GM12878 (cell line): ENCODE results near the gene FGF19. TPM values are rescaled to one million over a fixed set of nuclear protein-coding genes. Genes with fewer than 3 reads are reported as not detected.
A peak's percentile ranks its signal among the peaks of the same experiment; 100 is the strongest.

Source experiments
- ASH2L ChIP-seq: fragments of 300-600, 200-600 bp; sonication (generic); IDR thresholded peaks from 2 replicates; pipeline ENCODE4 v1.6.1; 2017; ENCODE audit warnings: low read depth, mild to moderate bottlenecking, borderline replicate concordance
- BCL11A ChIP-seq: IDR thresholded peaks from 2 replicates; pipeline ENCODE4 v1.6.1; 2011; ENCODE audit warnings: low read depth, low read length
- CHD4 ChIP-seq: fragments of 200-600 bp; sonication (generic); IDR thresholded peaks from 2 replicates; pipeline ENCODE4 v1.6.1; 2016; ENCODE audit warnings: mild to moderate bottlenecking
- CREM ChIP-seq: IDR thresholded peaks from 2 replicates; pipeline ENCODE4 v1.6.1; 2014; ENCODE audit warnings: antibody characterized with exemption, low read depth
- ETV6 ChIP-seq, 2 experiments: fragments of 450-650 bp in 1 of 2; IDR thresholded peaks in 1 of 2; conservative IDR thresholded peaks in 1 of 2; 2 replicates each; pipeline ENCODE4 v1.6.1; 2014; ENCODE audit warnings: antibody characterized with exemption in 1 of 2, borderline replicate concordance in 1 of 2, low read depth in 1 of 2, mild to moderate bottlenecking in 1 of 2, moderate library complexity in 1 of 2
- HDAC6 ChIP-seq: fragments of 200-600 bp; sonication (generic); IDR thresholded peaks from one replicate; pipeline ENCODE4 v1.8.0; 2017; ENCODE audit warnings: antibody characterized with exemption; ENCODE audit not compliant: unreplicated experiment
- HDGF ChIP-seq: fragments of 450-650 bp; IDR thresholded peaks from 2 replicates; pipeline ENCODE4 v1.6.1; 2016; ENCODE audit warnings: antibody characterized with exemption
- JUND ChIP-seq: IDR thresholded peaks from 2 replicates; pipeline ENCODE4 v1.6.1; 2012; ENCODE audit warnings: low read depth, mild to moderate bottlenecking, low read length, improper control_type of control experiment, moderate library complexity
- MTA3 ChIP-seq: IDR thresholded peaks from 2 replicates; pipeline ENCODE4 v1.6.1; 2012; ENCODE audit warnings: low read length, inconsistent platforms, borderline replicate concordance
- POLR2A ChIP-seq: IDR thresholded peaks from 2 replicates; pipeline ENCODE4 v1.6.1; 2011; ENCODE audit warnings: low read depth, mild to moderate bottlenecking, low read length
- RELA ChIP-seq: fragments of 450-650 bp; IDR thresholded peaks from 2 replicates; pipeline ENCODE4 v1.8.0; 2014; ENCODE audit warnings: borderline replicate concordance; ENCODE audit not compliant: partially characterized antibody
- SRF ChIP-seq, 2 experiments: IDR thresholded peaks; 2 replicates each; pipeline ENCODE4 v1.6.1; 2011; ENCODE audit warnings: low read depth in 2 of 2, low read length in 2 of 2, mild to moderate bottlenecking in 1 of 2, moderate library complexity in 1 of 2
- TAF1 ChIP-seq: IDR thresholded peaks from 2 replicates; pipeline ENCODE4 v1.6.1; 2011; ENCODE audit warnings: mild to moderate bottlenecking, low read depth, low read length, borderline replicate concordance
- TCF12 ChIP-seq: IDR thresholded peaks from 2 replicates; pipeline ENCODE4 v1.6.1; 2011; ENCODE audit warnings: low read depth, mild to moderate bottlenecking, low read length
- YY1 ChIP-seq: IDR thresholded peaks from 2 replicates; pipeline ENCODE4 v1.6.1; 2011; ENCODE audit warnings: low read depth, mild to moderate bottlenecking, low read length
- ZNF207 ChIP-seq: fragments of 450-650 bp; IDR thresholded peaks from 2 replicates; pipeline ENCODE4 v1.6.1; 2014; ENCODE audit warnings: antibody characterized with exemption, mild to moderate bottlenecking, borderline replicate concordance
- polyA plus RNA-seq, 11 experiments: library from polyadenylated mRNA; depleted of rRNA in 4 of 11; unstranded in 6 of 11; stranded (reverse) in 5 of 11; fragments of >200 nt; fragmentation: Nextera tagmentation in 4 of 11; fragmentation: Illumina TruSeq in 1 of 11; extraction: Ambion mirVana in 4 of 11; extraction: Trizol in 1 of 11; gene quantifications; 1 replicate in 1 of 11; 2 replicates in 10 of 11; pipeline versions ENCODE4 v1.2.1 to v1.2.3, GENCODE V29; 2011 to 2016; ENCODE audit warnings: inconsistent platforms in 2 of 11, missing spikeins in 2 of 11, low read depth in 1 of 11
- total RNA-seq, 4 experiments: library from RNA; depleted of rRNA in 3 of 4; stranded (reverse); fragments of >200 nt in 3 of 4; fragmentation: Illumina TruSeq in 1 of 4; extraction: Trizol in 1 of 4; gene quantifications; 2 replicates each; pipeline versions ENCODE4 v1.2.1 to v1.2.3, GENCODE V29; 2013 to 2021
- TF ChIP-seq, protein P1 (sequence below): fragments of 450-650 bp; formaldehyde crosslinking; IDR thresholded peaks from 2 replicates; pipeline ENCODE4 v1.4.0; 2020; ENCODE audit warnings: mild to moderate bottlenecking, moderate library complexity
- TF ChIP-seq, protein P2 (sequence below): fragments of 450-650 bp; IDR thresholded peaks from 2 replicates; pipeline ENCODE4 v1.6.1; 2014; ENCODE audit warnings: mild to moderate bottlenecking
- TF ChIP-seq, protein P3 (sequence below): IDR thresholded peaks from 2 replicates; pipeline ENCODE4 v1.6.1; 2011; ENCODE audit warnings: mild to moderate bottlenecking, low read depth, low read length, moderate library complexity; ENCODE audit not compliant: insufficient replicate concordance
- TF ChIP-seq, protein P4 (sequence below): IDR thresholded peaks from 2 replicates; pipeline ENCODE4 v1.6.1; 2012; ENCODE audit warnings: low read depth, low read length, improper control_type of control experiment

FGF19 gene
- total and polyA plus RNA-seq, 10 of the 15 experiments (the other 5 are each of a cell fraction or from before 2014, with no cell fraction given): 0.08 TPM; not detected in 9

DNA sequence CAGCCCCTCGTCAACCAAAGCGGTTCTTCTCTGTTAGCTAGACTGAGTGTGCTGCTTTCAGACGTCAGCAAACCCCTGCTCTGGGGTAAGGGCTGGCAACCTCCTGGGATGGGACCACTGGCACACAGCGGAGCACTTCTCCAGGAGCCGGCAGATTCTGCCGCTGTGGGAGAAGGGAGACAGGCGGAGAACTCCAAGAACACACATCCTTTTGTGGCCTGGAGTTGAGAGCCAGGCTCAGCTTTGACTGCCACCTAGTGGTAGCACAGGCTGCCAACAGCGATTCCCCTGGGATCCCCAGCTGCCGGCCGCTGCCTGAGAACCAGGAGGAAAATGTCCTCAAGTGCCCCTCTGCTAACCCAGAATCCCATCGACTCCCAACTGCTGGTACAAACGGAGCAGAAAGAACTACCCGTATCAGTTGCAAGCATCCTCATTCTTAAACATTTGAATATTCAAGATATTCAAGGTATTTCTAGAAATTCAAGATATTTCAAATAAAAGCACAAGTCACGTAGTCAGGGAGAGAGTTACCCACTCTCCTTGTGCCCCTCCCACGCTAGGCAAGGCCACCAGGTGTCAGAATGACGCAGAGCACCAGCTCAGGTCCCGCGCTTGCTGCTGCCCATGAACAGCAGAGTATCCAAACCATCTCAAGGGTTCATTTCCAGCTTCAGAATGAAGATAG lies 33.5 kb downstream of the FGF19 start (continued):
- TF ChIP-seq, protein P1, sequence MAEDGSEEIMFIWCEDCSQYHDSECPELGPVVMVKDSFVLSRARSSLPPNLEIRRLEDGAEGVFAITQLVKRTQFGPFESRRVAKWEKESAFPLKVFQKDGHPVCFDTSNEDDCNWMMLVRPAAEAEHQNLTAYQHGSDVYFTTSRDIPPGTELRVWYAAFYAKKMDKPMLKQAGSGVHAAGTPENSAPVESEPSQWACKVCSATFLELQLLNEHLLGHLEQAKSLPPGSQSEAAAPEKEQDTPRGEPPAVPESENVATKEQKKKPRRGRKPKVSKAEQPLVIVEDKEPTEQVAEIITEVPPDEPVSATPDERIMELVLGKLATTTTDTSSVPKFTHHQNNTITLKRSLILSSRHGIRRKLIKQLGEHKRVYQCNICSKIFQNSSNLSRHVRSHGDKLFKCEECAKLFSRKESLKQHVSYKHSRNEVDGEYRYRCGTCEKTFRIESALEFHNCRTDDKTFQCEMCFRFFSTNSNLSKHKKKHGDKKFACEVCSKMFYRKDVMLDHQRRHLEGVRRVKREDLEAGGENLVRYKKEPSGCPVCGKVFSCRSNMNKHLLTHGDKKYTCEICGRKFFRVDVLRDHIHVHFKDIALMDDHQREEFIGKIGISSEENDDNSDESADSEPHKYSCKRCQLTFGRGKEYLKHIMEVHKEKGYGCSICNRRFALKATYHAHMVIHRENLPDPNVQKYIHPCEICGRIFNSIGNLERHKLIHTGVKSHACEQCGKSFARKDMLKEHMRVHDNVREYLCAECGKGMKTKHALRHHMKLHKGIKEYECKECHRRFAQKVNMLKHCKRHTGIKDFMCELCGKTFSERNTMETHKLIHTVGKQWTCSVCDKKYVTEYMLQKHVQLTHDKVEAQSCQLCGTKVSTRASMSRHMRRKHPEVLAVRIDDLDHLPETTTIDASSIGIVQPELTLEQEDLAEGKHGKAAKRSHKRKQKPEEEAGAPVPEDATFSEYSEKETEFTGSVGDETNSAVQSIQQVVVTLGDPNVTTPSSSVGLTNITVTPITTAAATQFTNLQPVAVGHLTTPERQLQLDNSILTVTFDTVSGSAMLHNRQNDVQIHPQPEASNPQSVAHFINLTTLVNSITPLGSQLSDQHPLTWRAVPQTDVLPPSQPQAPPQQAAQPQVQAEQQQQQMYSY (CRISPR knock-in tag): no peak
- TF ChIP-seq TCF12 (peak; percentile 60; the same call in 1 of the 2 replicates), ZNF207 (no peak; the same call in 1 of the 2 replicates), YY1 (no peak), BCL11A (no peak), MTA3 (no peak), RELA (no peak), JUND (no peak), HDGF (no peak), HDAC6 (no peak), SRF (IDR thresholded peaks at IDR 0.05; ENCODE audit: low read depth in 2 of 2, low read length in 2 of 2) (no peak), CHD4 (no peak), ASH2L (no peak), POLR2A (no peak), CREM (no peak), ETV6 (conservative IDR thresholded peaks at IDR 0.05 in 1 of 2, IDR thresholded peaks at IDR 0.05 in 1 of 2; ENCODE audit: borderline replicate concordance in 1 of 2, low read depth in 1 of 2) (no peak), TAF1 (no peak)
- TF ChIP-seq, protein P2, sequence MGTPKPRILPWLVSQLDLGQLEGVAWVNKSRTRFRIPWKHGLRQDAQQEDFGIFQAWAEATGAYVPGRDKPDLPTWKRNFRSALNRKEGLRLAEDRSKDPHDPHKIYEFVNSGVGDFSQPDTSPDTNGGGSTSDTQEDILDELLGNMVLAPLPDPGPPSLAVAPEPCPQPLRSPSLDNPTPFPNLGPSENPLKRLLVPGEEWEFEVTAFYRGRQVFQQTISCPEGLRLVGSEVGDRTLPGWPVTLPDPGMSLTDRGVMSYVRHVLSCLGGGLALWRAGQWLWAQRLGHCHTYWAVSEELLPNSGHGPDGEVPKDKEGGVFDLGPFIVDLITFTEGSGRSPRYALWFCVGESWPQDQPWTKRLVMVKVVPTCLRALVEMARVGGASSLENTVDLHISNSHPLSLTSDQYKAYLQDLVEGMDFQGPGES: no peak
- TF ChIP-seq, protein P3, sequence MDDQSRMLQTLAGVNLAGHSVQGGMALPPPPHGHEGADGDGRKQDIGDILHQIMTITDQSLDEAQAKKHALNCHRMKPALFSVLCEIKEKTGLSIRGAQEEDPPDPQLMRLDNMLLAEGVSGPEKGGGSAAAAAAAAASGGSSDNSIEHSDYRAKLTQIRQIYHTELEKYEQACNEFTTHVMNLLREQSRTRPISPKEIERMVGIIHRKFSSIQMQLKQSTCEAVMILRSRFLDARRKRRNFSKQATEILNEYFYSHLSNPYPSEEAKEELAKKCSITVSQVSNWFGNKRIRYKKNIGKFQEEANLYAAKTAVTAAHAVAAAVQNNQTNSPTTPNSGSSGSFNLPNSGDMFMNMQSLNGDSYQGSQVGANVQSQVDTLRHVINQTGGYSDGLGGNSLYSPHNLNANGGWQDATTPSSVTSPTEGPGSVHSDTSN: no peak
- TF ChIP-seq, protein P4, sequence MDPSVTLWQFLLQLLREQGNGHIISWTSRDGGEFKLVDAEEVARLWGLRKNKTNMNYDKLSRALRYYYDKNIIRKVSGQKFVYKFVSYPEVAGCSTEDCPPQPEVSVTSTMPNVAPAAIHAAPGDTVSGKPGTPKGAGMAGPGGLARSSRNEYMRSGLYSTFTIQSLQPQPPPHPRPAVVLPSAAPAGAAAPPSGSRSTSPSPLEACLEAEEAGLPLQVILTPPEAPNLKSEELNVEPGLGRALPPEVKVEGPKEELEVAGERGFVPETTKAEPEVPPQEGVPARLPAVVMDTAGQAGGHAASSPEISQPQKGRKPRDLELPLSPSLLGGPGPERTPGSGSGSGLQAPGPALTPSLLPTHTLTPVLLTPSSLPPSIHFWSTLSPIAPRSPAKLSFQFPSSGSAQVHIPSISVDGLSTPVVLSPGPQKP: 0 out of 2 replicates have a peak, but pooled peaks have one; percentile 20
